ENCODE measurements around the gene KLHL22.
"Not testable (repeated sequence)": the region's sequence is repeated elsewhere in the genome, so short reads cannot be mapped to it uniquely, and the experiment has no call there.

KLHL22 gene

GRCh38 chr22:20418211-20418788 lies 77.3 kb downstream of the KLHL22 start:
- Histone ChIP-seq H3K27me3 (ENCODE audit: control insufficient read depth, insufficient read depth, low read length, poor library complexity, severe bottlenecking) (peaks cover 8% of the 10 kb centered on the region), H3K27ac (ENCODE audit: insufficient read depth, low read depth, low read length, poor library complexity, severe bottlenecking) (no peak overlapping the region), H3K9me3 (ENCODE audit: control insufficient read depth, low read length) (no peaks in the 10 kb centered on the region), H3K4me1 (ENCODE audit: control insufficient read depth, insufficient read depth, low read length) (peaks cover 4% of the 10 kb centered on the region), H3K4me3 (ENCODE audit: insufficient read depth, low read depth, low read length) (peak overlapping the region; percentile 46), H3K36me3 (ENCODE audit: control insufficient read depth, insufficient read depth, low read length) (no peaks in the 10 kb centered on the region)
- 22 to 23% methylated on average over 42 of the region's 42 CpGs for WGBS, 2 experiments

- H3K27ac ChIP-seq (ENCODE audit: insufficient read depth, low read depth, low read length, poor library complexity, severe bottlenecking); H3K4me3 ChIP-seq (ENCODE audit: insufficient read depth, low read depth, low read length); H3K27me3 ChIP-seq (ENCODE audit: control insufficient read depth, insufficient read depth, low read length, poor library complexity, severe bottlenecking); H3K4me1 ChIP-seq (ENCODE audit: control insufficient read depth, insufficient read depth, low read length); H3K9me3 ChIP-seq (ENCODE audit: control insufficient read depth, low read length); H3K36me3 ChIP-seq (ENCODE audit: control insufficient read depth, insufficient read depth, low read length): not testable (repeated sequence)
- 92 to 94% methylated on average over 3 of the region's 3 CpGs for WGBS, 2 experiments
Measured at GRCh38 chr22:20415699-20416098, 79.9 kb downstream of the KLHL22 start.

GRCh38 chr22:20415241-20415640 lies 80.4 kb downstream of the KLHL22 start:
- not testable (repeated sequence) for H3K4me3 ChIP-seq (ENCODE audit: insufficient read depth, low read depth, low read length); H3K9me3 ChIP-seq (ENCODE audit: control insufficient read depth, low read length); H3K27me3 ChIP-seq (ENCODE audit: control insufficient read depth, insufficient read depth, low read length, poor library complexity, severe bottlenecking); H3K4me1 ChIP-seq (ENCODE audit: control insufficient read depth, insufficient read depth, low read length); H3K27ac ChIP-seq (ENCODE audit: insufficient read depth, low read depth, low read length, poor library complexity, severe bottlenecking); H3K36me3 ChIP-seq (ENCODE audit: control insufficient read depth, insufficient read depth, low read length)
- 84 to 93% methylated on average over 3 of the region's 3 CpGs for WGBS, 2 experiments

- Histone ChIP-seq H3K36me3 (ENCODE audit: control insufficient read depth, insufficient read depth, low read length) (no peaks in the 10 kb centered on the region), H3K27me3 (ENCODE audit: control insufficient read depth, insufficient read depth, low read length, poor library complexity, severe bottlenecking) (peaks cover 8% of the 10 kb centered on the region), H3K4me1 (ENCODE audit: control insufficient read depth, insufficient read depth, low read length) (no peaks in the 10 kb centered on the region), H3K4me3 (ENCODE audit: insufficient read depth, low read depth, low read length) (no peak overlapping the region), H3K9me3 (ENCODE audit: control insufficient read depth, low read length) (no peaks in the 10 kb centered on the region), H3K27ac (ENCODE audit: insufficient read depth, low read depth, low read length, poor library complexity, severe bottlenecking) (no peak overlapping the region)
- 82 to 89% methylated on average over 3 of the region's 3 CpGs for WGBS, 2 experiments
Measured at GRCh38 chr22:20414450-20414849, 81.1 kb downstream of the KLHL22 start.

- Histone ChIP-seq H3K36me3 (ENCODE audit: control insufficient read depth, insufficient read depth, low read length) (no peaks in the 10 kb centered on the region), H3K4me1 (ENCODE audit: control insufficient read depth, insufficient read depth, low read length) (no peaks in the 10 kb centered on the region), H3K4me3 (ENCODE audit: insufficient read depth, low read depth, low read length) (no peak overlapping the region), H3K27ac (ENCODE audit: insufficient read depth, low read depth, low read length, poor library complexity, severe bottlenecking) (no peak overlapping the region), H3K27me3 (ENCODE audit: control insufficient read depth, insufficient read depth, low read length, poor library complexity, severe bottlenecking) (peaks cover 8% of the 10 kb centered on the region), H3K9me3 (ENCODE audit: control insufficient read depth, low read length) (no peaks in the 10 kb centered on the region)
- whole genome bisulfite sequencing, 2 experiments = 85 to 89% methylated on average over 5 of the region's 5 CpGs
Measured at GRCh38 chr22:20414059-20414440, 81.5 kb downstream of the KLHL22 start.

- H3K27ac ChIP-seq (ENCODE audit: insufficient read depth, low read depth, low read length, poor library complexity, severe bottlenecking) = no peak overlapping the region
- peaks cover 3% of the 10 kb centered on the region for H3K27me3 ChIP-seq (ENCODE audit: control insufficient read depth, insufficient read depth, low read length, poor library complexity, severe bottlenecking)
- 93 to 94% methylated on average over 9 of the region's 9 CpGs for WGBS, 2 experiments
- no peaks in the 10 kb centered on the region for H3K9me3 ChIP-seq (ENCODE audit: control insufficient read depth, low read length)
- H3K4me3 ChIP-seq (ENCODE audit: insufficient read depth, low read depth, low read length) = no peak overlapping the region
- no peaks in the 10 kb centered on the region for H3K36me3 ChIP-seq (ENCODE audit: control insufficient read depth, insufficient read depth, low read length)
- no peaks in the 10 kb centered on the region for H3K4me1 ChIP-seq (ENCODE audit: control insufficient read depth, insufficient read depth, low read length)
Measured at GRCh38 chr22:20413217-20414058, 82.2 kb downstream of the KLHL22 start.

GRCh38 chr22:20412474-20413216 lies 83.0 kb downstream of the KLHL22 start:
- WGBS, 2 experiments = 83 to 86% methylated on average over 10 of the region's 10 CpGs
- Histone ChIP-seq H3K27ac (ENCODE audit: insufficient read depth, low read depth, low read length, poor library complexity, severe bottlenecking) (no peak overlapping the region), H3K9me3 (ENCODE audit: control insufficient read depth, low read length) (no peaks in the 10 kb centered on the region), H3K36me3 (ENCODE audit: control insufficient read depth, insufficient read depth, low read length) (peaks cover 3% of the 10 kb centered on the region), H3K4me1 (ENCODE audit: control insufficient read depth, insufficient read depth, low read length) (no peaks in the 10 kb centered on the region), H3K4me3 (ENCODE audit: insufficient read depth, low read depth, low read length) (no peak overlapping the region), H3K27me3 (ENCODE audit: control insufficient read depth, insufficient read depth, low read length, poor library complexity, severe bottlenecking) (no peaks in the 10 kb centered on the region)

- H3K27ac ChIP-seq (ENCODE audit: insufficient read depth, low read depth, low read length, poor library complexity, severe bottlenecking); H3K4me1 ChIP-seq (ENCODE audit: control insufficient read depth, insufficient read depth, low read length); H3K9me3 ChIP-seq (ENCODE audit: control insufficient read depth, low read length); H3K4me3 ChIP-seq (ENCODE audit: insufficient read depth, low read depth, low read length); H3K27me3 ChIP-seq (ENCODE audit: control insufficient read depth, insufficient read depth, low read length, poor library complexity, severe bottlenecking): not testable (repeated sequence)
- H3K36me3 ChIP-seq (ENCODE audit: control insufficient read depth, insufficient read depth, low read length) = peaks cover 22% of the 10 kb centered on the region
- 94 to 99% methylated on average over 2 to 3 of the region's 3 CpGs for WGBS, 2 experiments
Measured at GRCh38 chr22:20409385-20409784, 86.2 kb downstream of the KLHL22 start.

GRCh38 chr22:20408891-20409290 lies 86.7 kb downstream of the KLHL22 start:
- Histone ChIP-seq H3K9me3 (ENCODE audit: control insufficient read depth, low read length) (no peaks in the 10 kb centered on the region), H3K36me3 (ENCODE audit: control insufficient read depth, insufficient read depth, low read length) (peaks cover 22% of the 10 kb centered on the region), H3K27me3 (ENCODE audit: control insufficient read depth, insufficient read depth, low read length, poor library complexity, severe bottlenecking) (no peaks in the 10 kb centered on the region), H3K4me1 (ENCODE audit: control insufficient read depth, insufficient read depth, low read length) (no peaks in the 10 kb centered on the region), H3K27ac (ENCODE audit: insufficient read depth, low read depth, low read length, poor library complexity, severe bottlenecking) (no peak overlapping the region), H3K4me3 (ENCODE audit: insufficient read depth, low read depth, low read length) (no peak overlapping the region)
- WGBS, 2 experiments = 96 to 99% methylated on average over 4 of the region's 4 CpGs

- Histone ChIP-seq H3K4me3 (ENCODE audit: insufficient read depth, low read depth, low read length) (no peak overlapping the region), H3K27me3 (ENCODE audit: control insufficient read depth, insufficient read depth, low read length, poor library complexity, severe bottlenecking) (no peaks in the 10 kb centered on the region), H3K36me3 (ENCODE audit: control insufficient read depth, insufficient read depth, low read length) (peaks cover 28% of the 10 kb centered on the region), H3K4me1 (ENCODE audit: control insufficient read depth, insufficient read depth, low read length) (no peaks in the 10 kb centered on the region), H3K27ac (ENCODE audit: insufficient read depth, low read depth, low read length, poor library complexity, severe bottlenecking) (no peak overlapping the region), H3K9me3 (ENCODE audit: control insufficient read depth, low read length) (no peaks in the 10 kb centered on the region)
- WGBS, 2 experiments = 90 to 94% methylated on average over 3 of the region's 3 CpGs
Measured at GRCh38 chr22:20407829-20408228, 87.8 kb downstream of the KLHL22 start.

Data from ectodermal cell (in vitro differentiated cells).